Right atrium auricular region (tissue), 2 donors: Measurements from ENCODE around the gene TMIGD2. TPM values are rescaled to one million over a fixed set of nuclear protein-coding genes. Genes with fewer than 3 reads are reported as not detected.

Source experiments
- DNase-seq: peaks from one replicate; pipeline ENCODE4 v3.0.0-alpha.2; 2019; ENCODE audit warnings: low spot score
- H3K27ac ChIP-seq, 2 donors: fragments of 200-600 bp; sonication (generic); 1 replicate in 1 of 2; 2 replicates in 1 of 2; pipeline ENCODE4 v1.5.1; 2016 to 2019
- H3K27me3 ChIP-seq, 2 donors: fragments of 200-600 bp; sonication (generic); one replicate each; pipeline versions ENCODE4 v1.5.1 to v1.6.0; 2017 to 2019
- H3K36me3 ChIP-seq: fragments of 200-600 bp; sonication (generic); one replicate; pipeline ENCODE4 v1.5.1; 2016
- H3K4me1 ChIP-seq, 2 donors: fragments of 200-600 bp; sonication (generic); one replicate each; pipeline versions ENCODE4 v1.5.1 to v1.6.0; 2017 to 2019
- H3K4me3 ChIP-seq, 2 donors: fragments of 200-600 bp; sonication (generic); 1 replicate in 1 of 2; 2 replicates in 1 of 2; pipeline ENCODE4 v1.5.1; 2017 to 2019; ENCODE audit warnings: mild to moderate bottlenecking in 1 of 2, moderate library complexity in 1 of 2
- H3K9me3 ChIP-seq, 2 donors: fragments of 200-600 bp; sonication (generic); one replicate each; pipeline ENCODE4 v1.5.1; 2019
- total RNA-seq, 2 donors: library from RNA; depleted of rRNA; stranded (reverse); fragments of >200 nt; gene quantifications; one replicate each; pipeline ENCODE4 v1.1.0, GENCODE V29; 2016
- TF ChIP-seq, protein P1 (sequence below), 2 donors: fragments of 200-600 bp; sonication (generic); IDR thresholded peaks; one replicate each; pipeline ENCODE4 v1.5.1; 2019; ENCODE audit warnings: antibody characterized with exemption in 2 of 2

TMIGD2 gene
- total RNA-seq, 2 donors from 2014 or later = 0.28 TPM; not detected in 1

DNA sequence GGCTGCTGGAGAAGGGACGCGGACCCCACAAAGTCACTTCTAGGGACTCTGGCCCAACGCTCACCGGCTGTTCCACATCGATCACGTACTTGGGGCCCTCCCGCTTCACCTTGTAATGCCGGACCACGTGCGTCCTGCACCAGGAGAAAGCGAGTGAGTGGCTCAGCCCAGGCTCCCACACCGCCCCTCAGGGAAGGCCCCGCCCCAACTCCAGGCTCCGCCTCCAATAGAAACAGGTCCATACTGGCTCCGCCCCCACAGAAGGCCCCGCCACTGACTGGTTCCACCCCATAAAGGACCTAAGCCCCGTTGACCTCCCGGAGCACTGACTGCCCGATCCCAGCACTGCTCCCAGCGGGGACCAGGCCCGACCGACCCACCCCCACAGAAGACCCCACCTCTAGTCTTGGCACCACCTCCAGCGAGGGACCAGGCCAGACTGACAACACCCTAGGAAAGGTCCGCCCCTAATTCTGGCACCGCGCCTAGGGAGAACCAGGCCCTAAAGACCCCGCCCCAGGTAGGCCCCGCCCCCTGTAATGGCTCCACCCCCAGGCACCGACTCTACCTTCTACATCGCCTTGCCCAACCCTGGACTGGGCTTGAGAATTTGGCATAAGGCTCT lies 25.2 kb upstream of the TMIGD2 start:
- H3K27me3 ChIP-seq = no peaks in the 10 kb centered on the region
- peak; percentile 85 for DNase-seq
- peak overlapping the region; percentile 57 to 69 for H3K27ac ChIP-seq
- no peaks in the 10 kb centered on the region for H3K36me3 ChIP-seq
- TF ChIP-seq, protein P1, sequence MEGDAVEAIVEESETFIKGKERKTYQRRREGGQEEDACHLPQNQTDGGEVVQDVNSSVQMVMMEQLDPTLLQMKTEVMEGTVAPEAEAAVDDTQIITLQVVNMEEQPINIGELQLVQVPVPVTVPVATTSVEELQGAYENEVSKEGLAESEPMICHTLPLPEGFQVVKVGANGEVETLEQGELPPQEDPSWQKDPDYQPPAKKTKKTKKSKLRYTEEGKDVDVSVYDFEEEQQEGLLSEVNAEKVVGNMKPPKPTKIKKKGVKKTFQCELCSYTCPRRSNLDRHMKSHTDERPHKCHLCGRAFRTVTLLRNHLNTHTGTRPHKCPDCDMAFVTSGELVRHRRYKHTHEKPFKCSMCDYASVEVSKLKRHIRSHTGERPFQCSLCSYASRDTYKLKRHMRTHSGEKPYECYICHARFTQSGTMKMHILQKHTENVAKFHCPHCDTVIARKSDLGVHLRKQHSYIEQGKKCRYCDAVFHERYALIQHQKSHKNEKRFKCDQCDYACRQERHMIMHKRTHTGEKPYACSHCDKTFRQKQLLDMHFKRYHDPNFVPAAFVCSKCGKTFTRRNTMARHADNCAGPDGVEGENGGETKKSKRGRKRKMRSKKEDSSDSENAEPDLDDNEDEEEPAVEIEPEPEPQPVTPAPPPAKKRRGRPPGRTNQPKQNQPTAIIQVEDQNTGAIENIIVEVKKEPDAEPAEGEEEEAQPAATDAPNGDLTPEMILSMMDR (IDR thresholded peaks at IDR 0.05) = no peak
- H3K4me3 ChIP-seq = peak overlapping the region; percentile 52 to 56
- H3K4me1 ChIP-seq = peaks cover 0 to 24% of the 10 kb centered on the region in 2 donors
- no peaks in the 10 kb centered on the region for H3K9me3 ChIP-seq

DNA sequence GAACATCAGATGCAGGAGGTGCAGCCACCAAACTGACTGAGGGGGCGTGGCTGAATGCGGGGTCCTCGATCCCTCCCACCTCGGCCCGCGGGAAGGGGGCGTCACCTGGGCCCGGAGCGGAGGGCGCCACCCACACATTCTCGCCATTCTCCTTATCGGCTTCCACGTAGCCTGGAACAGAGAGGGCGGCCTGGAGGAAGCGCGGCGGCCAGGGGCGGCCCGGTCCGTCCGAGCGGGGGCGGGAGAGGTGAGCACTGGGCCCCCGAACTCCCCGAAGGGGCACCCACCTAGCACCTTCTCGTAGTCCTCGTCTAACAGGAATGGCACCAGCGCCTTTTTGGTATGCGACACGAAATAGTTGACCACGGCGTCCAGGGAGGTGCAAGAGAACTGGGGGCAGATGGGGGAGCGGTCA lies 24.7 kb upstream of the TMIGD2 start:
- TF ChIP-seq, protein P1 (IDR thresholded peaks at IDR 0.05) = no peak
- peaks cover 0 to 24% of the 10 kb centered on the region in 2 donors for H3K4me1 ChIP-seq
- no peak for DNase-seq
- no peaks in the 10 kb centered on the region for H3K9me3 ChIP-seq
- no peaks in the 10 kb centered on the region for H3K27me3 ChIP-seq
- H3K4me3 ChIP-seq = peak overlapping the region in 1 of 2 donors; percentile 56
- no peak overlapping the region for H3K27ac ChIP-seq
- H3K36me3 ChIP-seq = no peaks in the 10 kb centered on the region

DNA sequence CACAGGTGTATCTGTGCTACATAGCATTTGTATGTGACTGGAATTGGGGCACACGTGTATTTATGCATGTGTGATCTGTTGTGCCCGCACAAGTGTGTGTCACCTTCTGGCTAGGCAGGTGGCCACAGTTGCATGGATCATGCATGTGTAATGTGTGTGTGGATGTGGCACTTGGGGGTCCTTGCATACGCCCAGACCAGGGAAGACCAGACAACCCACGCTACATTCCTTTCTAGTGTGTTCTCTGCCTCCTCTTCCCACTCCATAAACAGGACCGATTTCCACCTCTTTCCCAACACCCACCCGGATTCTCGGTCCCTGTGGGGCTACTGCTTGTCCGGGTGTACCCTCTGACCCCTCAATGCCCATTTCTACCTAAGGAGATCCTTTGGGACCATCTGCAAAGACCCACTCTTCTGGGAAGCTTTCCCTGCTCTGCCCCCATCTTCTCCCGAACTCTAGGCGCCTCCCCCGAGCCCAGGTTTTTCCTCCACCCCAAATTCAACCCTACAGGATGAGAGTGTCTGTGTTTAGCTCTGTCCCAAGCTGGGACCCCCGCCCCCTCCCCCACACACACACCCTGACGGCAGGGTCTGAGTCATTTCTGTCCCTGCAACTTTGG lies 24.1 kb upstream of the TMIGD2 start:
- Histone ChIP-seq H3K27ac (no peak overlapping the region), H3K36me3 (no peaks in the 10 kb centered on the region), H3K9me3 (no peaks in the 10 kb centered on the region), H3K27me3 (no peaks in the 10 kb centered on the region), H3K4me3 (no peak overlapping the region), H3K4me1 (peaks cover 0 to 24% of the 10 kb centered on the region in 2 donors)
- TF ChIP-seq, protein P1 (IDR thresholded peaks at IDR 0.05) = no peak
- DNase-seq = no peak

DNA sequence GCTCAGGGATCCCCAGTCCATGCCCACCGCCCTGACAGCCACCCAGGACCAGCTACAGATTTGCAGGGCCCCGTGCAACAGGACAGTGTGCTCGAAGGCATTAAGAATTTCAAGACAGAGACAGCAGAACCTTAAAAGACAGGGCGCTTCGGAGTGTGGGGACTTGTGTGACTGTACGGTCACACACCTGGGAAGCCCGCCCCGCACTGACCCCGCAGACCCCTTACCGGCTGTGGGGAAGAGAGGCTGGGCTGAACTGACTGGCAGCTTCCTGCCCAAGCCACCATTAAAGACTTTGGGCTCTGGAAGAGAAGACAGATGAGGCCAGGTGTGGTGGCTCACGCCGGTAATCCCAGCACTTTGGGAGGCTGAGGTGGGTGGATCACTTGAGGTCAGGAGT lies 22.0 kb upstream of the TMIGD2 start:
- no peak overlapping the region for H3K27ac ChIP-seq
- no peak for DNase-seq
- H3K36me3 ChIP-seq = no peaks in the 10 kb centered on the region
- no peaks in the 10 kb centered on the region for H3K27me3 ChIP-seq
- peaks cover 0 to 22% of the 10 kb centered on the region in 2 donors for H3K4me1 ChIP-seq
- TF ChIP-seq, protein P1 (IDR thresholded peaks at IDR 0.05) = no peak
- no peaks in the 10 kb centered on the region for H3K9me3 ChIP-seq
- H3K4me3 ChIP-seq = no peak overlapping the region

DNA sequence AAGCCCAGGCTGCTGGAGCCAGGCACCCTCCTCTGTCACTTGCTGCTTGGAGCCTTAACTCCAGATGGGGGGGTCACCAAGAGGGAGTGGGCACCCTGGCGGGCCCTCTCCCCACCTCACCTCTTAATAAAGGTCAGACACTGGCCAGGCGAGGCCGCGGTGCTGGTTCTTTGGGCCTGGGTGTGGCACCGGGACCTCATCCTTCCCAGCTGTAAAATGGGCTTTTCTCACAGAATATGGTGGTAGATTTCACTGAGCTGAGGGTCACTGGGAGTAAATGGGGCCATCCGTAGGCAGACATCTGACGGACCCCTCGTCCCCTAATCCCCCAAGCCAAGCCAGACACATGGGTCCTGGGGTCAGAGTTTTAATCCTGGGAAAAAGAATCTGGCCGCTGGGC lies 21.5 kb upstream of the TMIGD2 start:
- TF ChIP-seq, protein P1 (IDR thresholded peaks at IDR 0.05) = no peak
- Histone ChIP-seq H3K9me3 (no peaks in the 10 kb centered on the region), H3K4me3 (no peak overlapping the region), H3K36me3 (no peaks in the 10 kb centered on the region), H3K27ac (no peak overlapping the region), H3K4me1 (peaks cover 0 to 17% of the 10 kb centered on the region in 2 donors), H3K27me3 (no peaks in the 10 kb centered on the region)
- DNase-seq = no peak
